GM19397 (cell line): ENCODE results near the gene YPEL2.

ENCODE experiments used
- ATAC-seq: cut with Tn5 transposase; IDR thresholded peaks from one replicate; pipeline ENCODE4 v1.9.1; 2021; ENCODE audit warnings: mild to moderate bottlenecking, moderate library complexity; ENCODE audit not compliant: unreplicated experiment

The YPEL2 gene

DNA sequence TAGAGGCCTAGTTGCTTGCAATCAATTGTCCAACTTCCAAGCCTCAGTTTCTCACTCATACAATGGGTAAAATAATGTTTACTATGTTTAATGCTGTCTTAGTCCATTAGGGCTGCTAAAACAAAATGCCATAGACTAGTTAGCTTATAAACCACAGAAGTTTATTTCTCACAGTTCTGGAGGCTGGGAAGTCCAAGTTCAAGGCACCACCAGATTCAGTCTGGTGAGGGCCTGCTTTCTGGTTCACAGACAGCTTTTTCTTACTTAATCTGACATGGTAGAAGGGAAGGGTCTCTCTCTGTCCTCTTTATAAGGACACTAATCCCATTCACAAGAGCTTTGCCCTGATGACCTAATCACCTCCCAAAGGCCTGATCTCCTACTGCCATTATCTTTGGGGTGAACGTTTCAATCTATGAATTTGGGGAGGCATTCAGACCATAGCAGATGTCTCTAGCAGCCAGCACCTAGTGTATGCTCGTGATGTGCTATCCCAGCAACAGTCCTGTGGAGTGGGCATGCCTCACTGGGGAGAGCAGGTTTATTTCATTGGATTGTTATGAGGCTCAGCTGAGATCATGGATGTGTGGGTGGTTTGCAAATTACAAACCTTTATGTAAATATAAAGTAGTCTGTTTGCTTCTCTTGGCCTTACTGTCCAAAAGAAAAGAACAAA lies 25.2 kb downstream of the YPEL2 start:
- no peak for ATAC-seq

DNA sequence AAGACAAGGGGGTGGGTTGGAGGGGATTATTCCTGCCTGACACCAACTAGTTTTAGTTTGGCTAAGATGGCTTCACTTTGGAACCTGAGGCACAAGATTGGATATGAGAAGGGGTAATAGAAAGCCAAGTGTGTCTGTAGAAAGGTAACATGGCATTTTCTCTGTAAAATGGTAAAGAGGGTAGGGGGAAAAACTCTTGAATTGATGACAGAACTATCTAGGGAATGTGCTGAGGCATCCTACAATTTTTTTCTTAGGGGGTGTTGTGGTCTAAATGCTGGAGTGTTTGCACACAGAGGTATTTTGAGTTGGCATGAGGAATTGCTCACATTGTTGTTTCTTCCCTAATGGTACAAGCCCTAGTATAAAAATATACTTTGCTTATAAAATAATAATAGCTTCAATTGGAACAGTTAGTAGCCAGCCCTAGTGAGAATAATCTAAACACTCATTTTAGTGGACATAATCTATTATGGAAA lies 25.8 kb downstream of the YPEL2 start:
- no peak for ATAC-seq

DNA sequence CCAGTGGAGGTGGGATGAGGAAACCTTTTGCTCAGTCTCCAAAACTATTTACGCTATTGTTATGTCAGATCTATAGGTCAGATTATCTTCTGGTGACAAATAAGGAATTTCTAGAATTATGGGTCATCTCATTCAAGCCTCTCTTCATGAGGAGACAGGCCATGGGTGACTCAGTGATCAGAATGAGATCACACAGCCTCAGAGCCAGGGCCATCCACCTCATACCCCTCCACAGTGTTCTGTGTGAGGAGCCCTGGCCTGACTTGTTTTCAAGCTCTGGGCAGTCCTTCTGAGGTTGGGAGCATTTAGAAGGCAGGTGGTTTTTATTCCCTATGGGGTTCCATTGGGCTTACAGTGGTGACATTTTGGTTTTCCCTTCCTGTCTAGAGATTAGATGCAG lies 26.5 kb downstream of the YPEL2 start:
- ATAC-seq: no peak

- no peak for ATAC-seq
These were observed 29.9 kb downstream of the YPEL2 start for GRCh38 chr17:59361386-59361785.

- ATAC-seq: no peak
These were observed 30.7 kb downstream of the YPEL2 start for GRCh38 chr17:59361916-59362810.

GRCh38 chr17:59362811-59363205 lies 31.4 kb downstream of the YPEL2 start:
- no peak for ATAC-seq

GRCh38 chr17:59365383-59365981 lies 34.0 kb downstream of the YPEL2 start:
- no peak for ATAC-seq

DNA sequence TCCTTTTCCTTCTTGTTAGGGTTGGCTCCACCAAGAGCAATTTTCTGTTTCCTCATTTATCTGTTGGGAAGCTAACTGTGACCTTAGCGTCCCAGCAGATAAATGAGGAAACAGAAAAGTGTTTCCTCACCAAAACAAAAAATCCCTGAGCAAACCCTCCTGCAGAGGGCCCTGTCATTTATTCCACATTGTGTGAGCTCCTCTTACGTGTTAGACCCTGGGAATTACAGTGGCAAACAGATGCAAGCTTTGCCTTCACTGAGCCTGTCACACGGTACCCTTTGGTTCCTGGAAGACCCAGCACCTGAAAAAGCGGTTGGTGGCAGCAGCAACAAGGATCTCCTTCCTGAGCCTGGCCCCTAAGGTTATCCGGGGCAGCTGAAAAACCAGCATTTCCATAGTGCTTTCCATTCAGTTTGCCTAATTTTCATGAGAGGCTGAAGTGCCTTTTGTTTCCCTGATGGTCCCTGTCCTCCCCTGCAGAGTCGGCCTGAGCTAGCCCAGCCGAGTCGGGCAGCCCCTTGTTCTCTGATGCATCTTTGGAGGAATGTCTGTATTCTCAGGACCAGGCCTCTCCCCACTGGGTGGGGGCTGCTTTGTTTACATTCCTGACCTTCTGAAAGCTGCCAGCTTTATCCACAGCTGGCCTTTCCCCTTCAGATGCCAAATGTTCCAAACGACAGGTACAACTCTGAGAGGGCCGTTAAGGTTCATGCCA lies 34.7 kb downstream of the YPEL2 start:
- ATAC-seq: no peak

- no peak for ATAC-seq
These were observed 35.6 kb downstream of the YPEL2 start for GRCh38 chr17:59366773-59367656.

- ATAC-seq: no peak
These were observed 36.2 kb downstream of the YPEL2 start for GRCh38 chr17:59367657-59368045.

GRCh38 chr17:59368218-59368857 lies 36.9 kb downstream of the YPEL2 start:
- no peak for ATAC-seq

- ATAC-seq: no peak
These were observed 37.8 kb downstream of the YPEL2 start for GRCh38 chr17:59369031-59369975.

GRCh38 chr17:59370593-59371299 lies 39.3 kb downstream of the YPEL2 start:
- ATAC-seq: no peak

DNA sequence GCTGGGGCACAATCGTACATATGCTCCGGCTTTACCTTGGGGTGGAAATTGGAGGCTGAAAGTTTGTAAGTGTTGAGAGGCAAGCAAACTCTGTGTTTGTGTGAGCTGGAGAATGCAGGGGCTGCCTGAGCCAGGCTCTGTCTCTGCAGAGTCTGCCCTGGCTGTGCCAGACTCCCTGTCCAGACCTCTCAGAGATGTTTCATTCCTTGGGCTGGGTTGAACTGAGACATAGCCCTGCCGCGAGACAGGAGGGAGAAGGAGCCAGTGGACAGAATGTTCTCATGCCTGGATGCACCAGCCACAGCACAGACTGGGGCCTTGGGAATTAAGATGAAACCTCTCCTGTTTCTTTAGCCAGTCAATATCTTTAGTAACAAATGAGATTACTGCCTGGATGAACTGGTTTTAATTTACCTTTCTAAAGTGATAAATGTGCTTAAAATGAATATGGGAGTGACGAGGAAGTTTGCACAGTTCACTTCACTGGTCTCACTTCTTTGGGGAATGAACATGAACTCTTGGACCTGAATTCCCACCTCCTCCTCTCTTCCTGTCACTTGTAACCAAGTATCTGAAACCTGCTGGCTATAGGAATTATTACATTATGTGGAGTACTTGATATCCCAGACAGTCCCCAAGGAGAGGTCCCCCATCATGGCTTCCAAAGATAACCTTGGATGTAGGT lies 40.1 kb downstream of the YPEL2 start:
- no peak for ATAC-seq

DNA sequence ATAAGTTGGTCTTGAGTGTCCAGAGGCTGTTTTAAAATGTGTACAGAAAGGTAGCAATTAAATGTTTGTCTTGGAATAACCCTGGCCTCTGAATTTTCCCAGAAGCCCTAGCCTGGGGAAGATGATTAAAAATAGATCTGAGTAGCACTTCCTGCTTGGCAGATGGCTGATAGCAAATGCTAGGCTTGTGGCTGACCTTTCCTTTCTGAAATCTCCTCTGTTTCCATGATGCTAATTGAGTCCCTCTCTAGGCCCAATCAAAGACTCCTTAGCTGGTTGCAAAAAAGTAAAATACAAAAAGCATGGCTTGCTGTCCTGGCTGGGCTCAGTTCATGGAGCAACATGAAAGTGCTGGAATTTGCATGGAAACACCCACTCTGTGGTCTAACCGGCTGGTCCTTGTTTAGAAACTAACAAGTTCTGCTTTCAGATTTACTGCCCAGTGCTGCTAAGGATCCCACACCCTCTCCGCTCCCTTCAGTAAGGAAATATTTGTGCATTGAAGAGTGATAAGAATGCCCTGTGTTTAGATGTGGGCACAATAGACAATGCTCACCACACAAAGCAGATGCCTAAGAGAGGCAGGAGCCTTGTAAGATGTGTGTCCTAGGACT lies 40.8 kb downstream of the YPEL2 start:
- no peak for ATAC-seq

DNA sequence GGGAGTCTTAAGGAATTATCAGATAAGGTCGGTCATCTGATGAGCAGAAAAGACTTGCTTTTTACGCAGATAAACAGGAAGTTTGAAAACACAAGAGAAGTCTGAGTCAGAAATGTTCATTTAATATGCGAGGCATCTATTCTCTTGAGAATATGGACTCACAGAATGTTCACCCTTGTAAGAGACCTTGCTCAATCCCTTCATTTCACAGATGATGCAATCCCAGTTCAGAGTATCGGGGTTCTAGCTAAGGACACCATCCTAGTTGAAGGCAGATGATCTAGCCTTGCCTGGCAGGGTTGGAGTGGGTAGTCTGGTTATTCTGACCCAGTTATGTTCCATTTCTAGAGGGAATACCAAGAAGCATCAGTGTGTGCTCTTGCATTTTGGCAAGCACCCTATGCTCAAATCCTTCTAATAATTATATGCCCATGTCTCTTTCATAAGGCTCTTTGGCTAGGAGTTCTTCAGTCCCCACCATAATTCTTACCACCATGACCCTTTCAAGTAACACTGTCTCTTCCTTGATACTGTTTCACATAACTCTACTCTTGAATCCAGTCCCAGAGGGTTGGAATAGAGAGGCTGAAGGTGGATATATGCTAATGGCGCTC lies 42.5 kb downstream of the YPEL2 start:
- no peak for ATAC-seq
